GM21423 (cell line): ENCODE measurements around the gene GDPD2.
A peak's percentile ranks its signal among the peaks of the same experiment; 100 is the strongest.

ENCODE experiments used
- ATAC-seq: cut with Tn5 transposase; IDR thresholded peaks from one replicate; pipeline ENCODE4 v1.9.1; 2021; ENCODE audit warnings: mild to moderate bottlenecking, moderate library complexity; ENCODE audit not compliant: unreplicated experiment

GDPD2 gene

DNA sequence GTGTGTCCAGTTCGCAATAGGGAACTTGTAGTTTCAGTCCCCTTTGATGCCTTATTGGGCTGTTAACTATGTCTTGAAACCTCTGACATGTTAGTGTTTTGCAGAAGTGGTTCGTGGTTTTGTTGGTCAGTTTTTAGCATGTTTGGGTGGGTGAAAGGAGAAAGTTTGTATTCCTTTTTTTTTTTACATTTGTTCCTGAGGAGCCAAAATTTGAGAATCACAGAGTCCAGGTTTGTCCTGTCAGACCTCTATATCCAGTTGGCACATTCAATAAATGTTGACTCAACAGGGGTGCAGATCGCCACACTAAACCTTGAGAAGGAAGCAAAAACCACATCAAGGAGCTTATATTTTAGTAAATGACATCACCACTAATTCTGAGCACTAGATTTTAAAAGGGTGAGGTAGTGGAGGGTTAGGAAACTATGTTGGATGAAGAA is 47.8 kb downstream of the GDPD2 start:
- peak; percentile 77 for ATAC-seq

- no peak for ATAC-seq
These were observed 53.2 kb downstream of the GDPD2 start for GRCh38 chrX:70476166-70476933.

DNA sequence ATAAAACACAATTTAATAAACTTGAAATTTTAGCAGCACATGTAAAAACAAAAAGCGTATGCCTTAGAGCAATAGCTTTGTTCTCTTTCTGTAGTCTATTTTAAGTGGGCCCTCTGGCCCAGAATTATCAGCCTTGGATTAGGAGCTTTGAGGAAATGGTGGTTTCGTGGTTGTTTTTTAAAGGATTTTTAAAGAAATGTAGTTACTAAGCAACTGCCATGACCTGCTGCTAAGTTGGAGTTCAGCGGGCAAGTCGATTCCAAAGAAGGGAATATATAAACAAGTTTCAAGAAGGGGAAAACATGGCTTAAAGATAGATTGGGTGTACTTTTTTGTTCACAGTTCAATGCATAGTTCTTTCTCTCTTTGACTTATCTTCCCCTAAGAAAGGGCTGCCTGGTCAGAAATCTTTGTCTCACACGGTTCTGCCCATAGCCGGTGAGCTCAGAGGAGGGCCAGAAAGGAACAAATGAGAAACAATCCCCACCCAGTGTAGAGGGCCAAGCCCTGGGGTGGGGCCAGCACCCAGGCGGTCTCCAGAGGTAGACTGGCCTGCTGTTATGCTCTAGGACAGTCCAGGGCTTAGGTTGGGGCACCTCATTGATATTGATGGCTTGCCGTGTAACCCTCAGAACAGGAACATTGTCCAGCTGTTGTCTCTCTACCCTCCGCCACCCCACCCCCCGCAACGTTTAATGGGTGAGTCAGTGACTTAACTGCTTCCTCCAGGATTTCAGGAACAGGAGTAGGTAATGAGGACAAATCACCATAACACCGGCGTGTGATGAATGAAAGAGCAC is 54.0 kb downstream of the GDPD2 start:
- ATAC-seq = no peak

- no peak for ATAC-seq
These were observed 54.6 kb downstream of the GDPD2 start for GRCh38 chrX:70477734-70478075.

DNA sequence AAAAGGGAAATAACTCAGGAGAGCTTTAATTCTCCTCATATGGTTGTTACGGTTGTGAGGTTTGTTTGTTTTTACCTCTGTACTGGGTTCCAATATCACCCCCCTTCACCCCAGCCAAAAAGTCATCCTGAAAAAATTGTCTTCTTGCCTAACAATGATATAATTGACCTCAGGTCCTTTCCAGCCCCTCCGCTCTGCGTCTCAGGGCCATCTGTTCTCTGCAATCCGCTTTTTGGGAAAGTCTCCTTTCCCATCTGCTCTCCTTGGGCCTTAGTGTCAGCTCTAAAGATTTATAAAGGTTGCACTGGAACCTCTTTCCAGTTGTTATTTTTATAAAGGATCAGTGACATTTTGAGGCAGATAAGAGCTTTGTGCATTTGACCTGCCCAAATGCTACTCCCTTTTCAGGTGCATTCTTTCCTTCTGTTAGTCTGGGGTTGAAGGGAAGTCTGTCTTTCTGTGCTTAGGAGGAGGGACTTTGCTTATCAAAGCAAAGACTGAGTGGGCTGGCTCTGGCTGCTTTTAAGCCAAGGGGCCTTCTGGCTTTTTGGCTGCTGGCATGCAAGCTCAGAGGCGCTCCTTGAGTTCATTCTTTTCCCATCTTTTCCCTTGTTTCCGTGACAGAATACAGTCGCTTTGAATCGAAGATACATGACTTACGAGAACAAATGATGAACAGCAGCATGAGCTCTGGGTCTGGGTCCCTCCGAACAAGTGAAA is 55.6 kb downstream of the GDPD2 start:
- ATAC-seq = no peak

DNA sequence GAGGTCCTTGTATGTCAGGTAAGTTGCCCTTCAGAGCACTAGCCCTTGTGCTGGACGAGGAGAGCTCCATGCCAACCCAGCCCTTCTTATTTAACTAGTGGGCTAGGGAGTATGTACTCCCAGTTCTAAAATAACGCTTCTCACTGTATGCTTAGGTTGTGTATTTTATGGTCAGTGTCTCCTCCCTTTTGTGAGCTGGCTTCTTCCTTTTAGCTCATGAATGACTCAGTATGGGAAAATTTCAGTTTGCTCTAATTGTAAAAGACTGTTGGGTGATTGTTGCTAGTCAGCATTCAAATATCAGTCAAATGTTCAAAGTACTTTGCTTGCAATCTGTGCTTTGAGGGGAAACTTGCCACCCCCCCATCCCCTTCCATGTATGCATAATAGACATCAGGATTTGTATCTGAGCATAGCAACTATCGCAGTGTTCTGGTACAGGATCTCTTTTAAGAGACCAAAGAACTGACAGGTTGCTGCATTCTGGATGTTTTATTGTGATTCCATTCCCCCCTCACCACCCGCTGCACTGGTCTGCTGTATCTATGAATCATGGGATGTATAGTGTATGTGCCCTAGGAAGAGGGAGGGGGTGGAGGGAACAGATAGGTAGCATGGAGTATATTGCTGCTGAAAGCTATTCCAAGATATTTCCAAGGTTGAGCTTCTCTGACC is 56.3 kb downstream of the GDPD2 start:
- no peak for ATAC-seq

DNA sequence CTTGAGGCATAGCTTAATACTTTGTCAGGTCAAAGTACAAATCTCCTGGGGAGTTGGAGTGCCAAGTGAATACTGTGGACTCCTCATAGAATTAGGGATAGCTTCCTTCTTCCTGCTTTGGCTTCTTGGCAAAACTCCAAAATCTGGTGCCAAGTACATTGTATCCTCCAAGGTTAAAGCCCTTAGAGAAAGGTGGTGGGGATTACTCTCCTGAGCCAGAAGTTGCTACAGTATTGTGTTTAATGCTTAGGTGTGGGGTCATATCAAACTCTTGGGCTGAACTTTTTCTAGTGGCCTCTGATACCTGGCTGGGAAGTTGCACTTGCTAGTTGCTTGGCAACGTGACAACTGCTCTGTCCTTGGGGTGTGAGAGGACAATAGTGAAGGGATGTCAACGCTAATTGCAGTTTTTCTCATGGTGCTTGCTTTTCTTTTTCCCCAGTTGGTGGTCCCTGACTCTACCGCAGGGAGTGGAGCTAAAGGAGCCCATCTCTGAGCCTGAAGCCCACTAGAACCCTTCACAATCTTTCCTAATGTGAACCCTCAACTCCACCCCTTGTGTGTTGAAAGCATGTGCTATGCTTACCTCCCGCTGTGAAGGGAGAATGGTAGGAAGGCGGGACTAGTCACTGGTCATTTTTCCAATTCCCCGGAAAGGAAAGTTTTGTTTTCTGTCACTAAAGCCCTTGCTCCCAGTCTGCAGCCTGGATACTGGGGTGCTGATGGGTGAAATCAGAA is 57.0 kb downstream of the GDPD2 start:
- ATAC-seq = no peak

DNA sequence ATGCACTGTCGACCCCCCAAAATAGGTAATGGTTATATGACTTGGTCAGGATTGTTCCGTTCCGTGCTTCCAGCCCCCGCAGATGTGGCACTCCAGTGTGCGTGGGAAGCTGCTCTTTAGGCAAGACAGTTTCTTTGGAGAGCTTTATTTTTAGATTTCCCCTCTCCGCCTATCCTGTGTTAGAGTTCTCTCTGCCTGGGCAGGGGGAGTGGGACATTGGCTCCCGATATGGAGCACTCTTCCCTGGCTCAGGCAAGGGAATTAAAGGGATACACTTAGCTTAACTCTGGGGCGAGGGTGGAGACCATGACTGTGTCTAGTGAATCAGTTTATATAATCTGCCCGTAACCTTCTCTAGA is 57.5 kb downstream of the GDPD2 start:
- ATAC-seq = no peak

GRCh38 chrX:70481471-70482270 is 58.6 kb downstream of the GDPD2 start:
- no peak for ATAC-seq

DNA sequence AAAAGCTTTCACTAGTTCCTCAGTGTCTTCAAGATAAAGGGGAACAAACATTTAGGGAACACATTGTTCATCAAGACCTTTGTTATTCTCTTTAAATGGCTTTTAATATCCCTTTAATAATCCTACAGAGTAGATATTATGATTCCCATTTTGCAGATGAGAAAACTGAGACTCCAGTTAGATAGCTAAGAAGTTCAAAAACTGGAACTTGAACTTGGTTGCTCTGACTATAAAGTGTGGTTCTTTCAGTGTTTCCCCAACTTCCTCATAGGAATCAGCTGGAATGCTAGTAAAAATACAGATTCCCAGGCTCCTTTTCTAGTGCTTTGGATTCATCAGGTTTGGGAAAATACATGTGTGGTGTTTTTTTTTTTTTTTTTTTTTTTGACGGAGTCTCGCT is 59.2 kb downstream of the GDPD2 start:
- ATAC-seq = no peak
